GM18507 (cell line): ENCODE measurements around the gene HCST.
"Not testable (repeated sequence)": the region's sequence is repeated elsewhere in the genome, so short reads cannot be mapped to it uniquely, and the experiment has no call there.

ENCODE experiments used
- DNase-seq: peaks from one replicate; pipeline ENCODE4 v3.0.0; 2011; ENCODE audit warnings: low read depth; ENCODE audit not compliant: insufficient read length; ENCODE audit errors: extremely low spot score
- FAIRE-seq: peaks from 2 replicates; lab custom pipeline; 2011; peaks lifted over from hg19 to GRCh38; lab: Jason Lieb, UNC

HCST gene, protein sequence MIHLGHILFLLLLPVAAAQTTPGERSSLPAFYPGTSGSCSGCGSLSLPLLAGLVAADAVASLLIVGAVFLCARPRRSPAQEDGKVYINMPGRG

DNA sequence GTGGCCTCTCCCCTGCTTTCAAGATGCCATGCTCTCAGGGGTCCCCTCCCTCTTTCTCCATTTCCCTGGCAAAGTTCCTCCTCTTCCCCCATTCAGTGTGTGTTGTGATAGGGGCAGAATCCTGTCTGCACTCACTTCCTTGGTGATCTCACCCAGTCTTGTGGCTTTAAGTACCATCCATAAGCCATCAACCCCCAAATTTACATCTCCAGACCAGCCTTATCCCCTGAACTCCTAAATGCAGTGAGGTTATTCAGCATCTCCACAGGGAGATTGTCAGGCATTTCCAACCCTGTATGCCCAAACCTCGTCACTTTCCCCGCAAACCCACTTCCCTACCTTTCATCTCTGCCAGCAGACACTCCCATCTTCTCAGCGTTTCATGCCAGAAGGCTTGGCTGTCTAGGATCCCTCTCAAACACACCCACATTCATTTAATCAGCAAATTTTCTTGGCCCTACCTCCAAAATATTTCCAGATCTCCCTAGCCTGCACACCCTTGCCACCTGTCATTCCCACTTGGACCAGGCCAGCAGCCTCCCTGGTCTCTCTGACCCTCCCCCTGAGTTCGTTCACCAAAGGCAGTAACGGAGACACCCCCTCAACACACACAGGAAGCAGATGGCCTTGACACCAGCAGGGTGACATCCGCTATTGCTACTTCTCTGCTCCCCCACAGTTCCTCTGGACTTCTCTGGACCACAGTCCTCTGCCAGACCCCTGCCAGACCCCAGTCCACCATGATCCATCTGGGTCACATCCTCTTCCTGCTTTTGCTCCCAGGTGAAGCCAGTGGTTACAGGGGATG, at the start of gene HCST:
Gene HCST, plus strand, starts transcription at position 676 of the 808 bp plus-strand sequence. Its CDS starts 65 bp downstream, at position 741.
- FAIRE-seq (peak; percentile 84), DNase-seq (no peak)

DNA sequence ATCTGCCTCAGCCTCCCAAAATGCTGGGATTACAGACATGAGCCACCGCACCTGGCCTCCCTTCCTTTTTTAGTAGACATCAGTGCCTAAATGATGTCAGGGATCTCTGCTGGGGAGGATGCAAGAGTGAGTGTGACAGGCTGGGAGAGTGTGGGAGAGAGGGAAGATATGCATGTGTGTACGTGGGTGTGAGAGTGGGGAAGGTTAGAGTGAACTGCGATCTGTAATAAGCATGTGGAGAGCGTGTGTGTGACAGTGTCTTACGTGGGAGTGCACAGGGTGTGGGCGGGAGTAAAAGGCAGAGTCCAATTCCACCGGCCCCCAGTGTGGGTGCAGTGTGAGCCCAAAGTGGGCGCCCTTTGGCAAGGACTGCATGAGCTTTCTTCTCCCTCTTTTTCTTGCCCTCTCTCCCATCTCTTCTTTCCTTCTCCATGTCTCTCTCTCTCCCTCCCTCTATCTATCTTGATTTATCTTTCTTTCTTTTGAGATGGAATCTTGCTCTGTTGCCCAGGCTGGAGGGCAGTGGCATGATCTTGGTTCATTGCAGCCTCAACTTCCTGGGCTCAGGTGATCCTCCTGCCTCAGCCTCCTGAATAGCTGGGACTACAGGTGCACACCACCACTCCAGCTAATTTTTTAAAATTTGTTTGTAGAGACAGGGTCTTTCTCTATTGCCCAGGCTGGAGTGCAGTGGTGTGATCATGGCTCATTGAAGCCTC, 49.1 kb upstream of the HCST start:
- DNase-seq (no peak), FAIRE-seq (no peak)

DNA sequence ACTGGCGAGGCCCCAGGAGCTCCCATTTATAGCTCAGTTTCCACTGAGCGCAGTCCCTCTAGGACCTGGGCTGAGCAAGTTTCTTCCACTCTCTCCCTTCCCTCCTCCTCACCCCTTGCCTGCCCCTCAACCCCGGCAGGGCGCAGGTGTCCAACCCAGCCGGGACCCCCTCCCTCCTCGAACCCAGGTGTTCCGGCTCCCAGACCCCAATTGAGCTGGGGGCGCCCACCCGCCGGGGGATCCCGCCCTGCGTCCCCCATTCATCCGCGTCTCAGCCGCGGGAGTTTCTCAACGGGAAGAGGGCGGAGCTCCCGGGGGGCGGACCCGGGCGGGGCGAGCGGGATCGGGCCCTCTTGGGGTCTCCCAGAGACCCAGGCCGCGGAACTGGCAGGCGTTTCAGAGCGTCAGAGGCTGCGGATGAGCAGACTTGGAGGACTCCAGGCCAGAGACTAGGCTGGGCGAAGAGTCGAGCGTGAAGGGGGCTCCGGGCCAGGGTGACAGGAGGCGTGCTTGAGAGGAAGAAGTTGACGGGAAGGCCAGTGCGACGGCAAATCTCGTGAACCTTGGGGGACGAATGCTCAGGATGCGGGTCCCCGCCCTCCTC, 45.7 kb upstream of the HCST start, which contains the start of gene KIRREL2:
Gene KIRREL2, plus strand, starts transcription at position 366 of the 604 bp plus-strand sequence. Its CDS starts 209 bp downstream, at position 575.
- DNase-seq (no peak), FAIRE-seq (no peak)

DNA sequence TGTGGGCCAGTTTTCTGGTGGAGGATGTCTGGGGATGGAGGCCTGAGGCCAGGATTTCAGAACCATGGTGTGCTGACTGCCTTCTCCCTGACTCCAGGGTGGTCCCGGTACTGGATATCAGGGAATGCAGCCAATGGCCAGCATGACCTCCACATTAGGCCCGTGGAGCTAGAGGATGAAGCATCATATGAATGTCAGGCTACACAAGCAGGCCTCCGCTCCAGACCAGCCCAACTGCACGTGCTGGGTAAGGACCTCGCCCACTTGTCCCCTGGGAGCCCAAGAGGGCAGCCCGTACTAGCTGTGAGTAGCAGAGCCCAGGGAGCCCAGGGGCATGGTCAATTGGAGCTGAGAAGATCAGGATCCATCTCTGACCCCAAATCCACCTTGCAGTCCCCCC, 44.0 kb upstream of the HCST start:
- no peak for FAIRE-seq
- DNase-seq: no peak

DNA sequence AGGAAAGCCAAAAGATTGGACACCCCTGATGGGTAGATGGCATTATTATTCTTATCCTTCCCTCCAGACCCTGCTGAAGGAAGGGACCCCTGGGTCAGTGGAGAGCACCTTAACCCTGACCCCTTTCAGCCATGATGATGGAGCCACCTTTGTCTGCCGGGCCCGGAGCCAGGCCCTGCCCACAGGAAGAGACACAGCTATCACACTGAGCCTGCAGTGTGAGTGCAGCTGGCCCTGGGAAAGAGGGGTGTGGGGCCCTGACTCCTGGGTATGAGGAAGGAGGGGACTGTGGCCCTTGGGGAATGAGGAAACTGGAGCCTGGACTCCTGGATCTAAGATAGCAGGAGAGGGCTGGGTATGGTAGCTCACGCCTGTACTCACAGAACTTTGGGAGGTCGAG, 42.9 kb upstream of the HCST start:
- no peak for DNase-seq
- no peak for FAIRE-seq

DNA sequence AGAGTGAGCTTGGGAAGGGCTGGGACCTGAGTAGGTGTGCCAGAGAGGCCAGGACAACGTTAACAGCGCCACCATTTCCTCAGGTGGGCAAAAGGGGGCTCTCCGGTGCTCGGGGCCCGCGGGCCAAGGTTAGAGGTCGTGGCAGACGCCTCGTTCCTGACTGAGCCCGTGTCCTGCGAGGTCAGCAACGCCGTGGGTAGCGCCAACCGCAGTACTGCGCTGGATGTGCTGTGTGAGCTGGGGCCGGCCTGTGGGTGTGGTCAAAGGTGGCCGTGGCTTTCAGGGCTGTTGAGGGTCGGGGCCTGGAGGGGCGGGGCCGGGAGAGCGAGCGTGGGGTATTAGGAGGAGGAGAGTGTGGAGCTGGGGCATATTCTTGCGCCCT, 41.9 kb upstream of the HCST start:
- FAIRE-seq: no peak
- DNase-seq: no peak

DNA sequence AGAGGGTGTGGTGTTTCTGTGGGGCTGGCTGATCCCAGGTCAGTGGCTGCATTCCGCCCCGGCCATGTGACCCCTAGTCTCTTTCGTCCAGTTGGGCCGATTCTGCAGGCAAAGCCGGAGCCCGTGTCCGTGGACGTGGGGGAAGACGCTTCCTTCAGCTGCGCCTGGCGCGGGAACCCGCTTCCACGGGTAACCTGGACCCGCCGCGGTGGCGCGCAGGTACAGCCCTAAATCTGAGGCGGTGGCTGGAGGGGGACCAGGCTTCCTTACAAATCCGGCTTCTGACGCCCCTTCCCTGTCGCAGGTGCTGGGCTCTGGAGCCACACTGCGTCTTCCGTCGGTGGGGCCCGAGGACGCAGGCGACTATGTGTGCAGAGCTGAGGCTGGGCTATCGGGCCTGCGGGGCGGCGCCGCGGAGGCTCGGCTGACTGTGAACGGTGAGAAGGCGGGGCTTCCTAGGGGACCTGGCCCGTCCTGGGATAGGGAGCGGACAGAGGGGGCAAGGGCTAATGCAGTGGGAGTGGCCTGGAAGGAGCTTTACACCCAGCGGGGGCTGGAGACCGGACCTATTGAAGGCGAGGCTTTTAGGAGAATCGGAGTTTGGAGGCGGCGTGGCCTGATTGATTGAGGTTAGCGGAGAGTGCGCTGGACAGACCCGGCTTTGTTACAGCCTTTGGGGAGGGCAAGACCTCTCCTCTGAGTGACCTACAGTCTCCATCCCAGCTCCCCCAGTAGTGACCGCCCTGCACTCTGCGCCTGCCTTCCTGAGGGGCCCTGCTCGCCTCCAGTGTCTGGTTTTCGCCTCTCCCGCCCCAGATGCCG, 41.3 kb upstream of the HCST start:
- no peak for DNase-seq
- FAIRE-seq: no peak

DNA sequence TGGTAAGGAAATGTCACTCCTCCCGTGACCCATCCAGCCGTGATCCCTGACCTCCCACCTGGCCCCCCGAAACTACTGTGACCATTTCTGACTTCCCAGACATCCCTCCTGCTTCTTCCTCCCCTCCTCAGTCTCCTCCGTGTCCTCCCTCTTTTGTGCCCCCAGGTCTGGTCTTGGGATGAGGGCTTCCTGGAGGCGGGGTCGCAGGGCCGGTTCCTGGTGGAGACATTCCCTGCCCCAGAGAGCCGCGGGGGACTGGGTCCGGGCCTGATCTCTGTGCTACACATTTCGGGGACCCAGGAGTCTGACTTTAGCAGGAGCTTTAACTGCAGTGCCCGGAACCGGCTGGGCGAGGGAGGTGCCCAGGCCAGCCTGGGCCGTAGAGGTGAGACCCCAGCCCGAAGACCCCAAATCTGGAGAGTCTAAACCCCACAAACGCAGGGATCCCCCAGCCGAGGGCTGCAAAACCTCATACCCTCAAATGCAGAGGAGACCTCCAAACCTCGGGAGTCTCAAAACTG, 40.6 kb upstream of the HCST start:
- DNase-seq (no peak), FAIRE-seq (no peak)

DNA sequence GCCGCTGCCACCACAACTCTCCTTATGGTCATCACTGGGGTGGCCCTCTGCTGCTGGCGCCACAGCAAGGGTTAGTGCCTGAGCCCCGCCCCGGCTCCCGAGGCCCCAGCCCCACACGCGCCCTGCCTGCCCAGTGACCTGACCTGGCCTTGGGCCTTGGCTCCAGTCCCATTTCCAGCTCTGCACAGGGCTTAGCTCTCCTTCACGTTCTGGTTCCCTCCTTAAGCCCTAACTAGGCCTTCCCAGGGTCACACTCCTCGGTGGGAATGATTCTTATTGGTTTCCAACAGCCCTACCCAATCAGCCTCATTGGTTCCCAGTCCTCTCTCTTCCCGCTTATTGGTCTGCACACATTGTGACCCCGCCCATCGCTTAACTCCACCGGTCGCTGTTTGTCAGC, 39.8 kb upstream of the HCST start:
- DNase-seq: no peak
- no peak for FAIRE-seq

DNA sequence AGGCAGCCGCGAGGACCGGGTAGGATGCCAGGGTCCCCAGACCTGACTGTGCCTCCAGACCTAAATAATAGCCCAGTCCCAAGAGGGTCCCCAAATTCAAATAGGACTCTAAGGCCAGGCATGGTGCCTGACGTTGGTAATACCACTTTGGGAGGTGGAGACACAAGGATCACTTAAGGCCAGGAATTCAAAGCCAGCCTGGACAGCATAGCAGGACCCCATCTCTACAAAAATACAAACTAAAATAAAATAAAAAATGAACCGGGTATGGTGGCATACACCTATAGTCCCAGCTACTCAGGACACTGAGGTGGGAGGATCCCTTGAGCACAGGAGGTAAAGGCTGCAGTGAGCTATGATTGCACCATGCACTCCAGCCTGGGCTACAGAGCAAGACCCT, 39.3 kb upstream of the HCST start:
- no peak for DNase-seq
- no peak for FAIRE-seq

DNA sequence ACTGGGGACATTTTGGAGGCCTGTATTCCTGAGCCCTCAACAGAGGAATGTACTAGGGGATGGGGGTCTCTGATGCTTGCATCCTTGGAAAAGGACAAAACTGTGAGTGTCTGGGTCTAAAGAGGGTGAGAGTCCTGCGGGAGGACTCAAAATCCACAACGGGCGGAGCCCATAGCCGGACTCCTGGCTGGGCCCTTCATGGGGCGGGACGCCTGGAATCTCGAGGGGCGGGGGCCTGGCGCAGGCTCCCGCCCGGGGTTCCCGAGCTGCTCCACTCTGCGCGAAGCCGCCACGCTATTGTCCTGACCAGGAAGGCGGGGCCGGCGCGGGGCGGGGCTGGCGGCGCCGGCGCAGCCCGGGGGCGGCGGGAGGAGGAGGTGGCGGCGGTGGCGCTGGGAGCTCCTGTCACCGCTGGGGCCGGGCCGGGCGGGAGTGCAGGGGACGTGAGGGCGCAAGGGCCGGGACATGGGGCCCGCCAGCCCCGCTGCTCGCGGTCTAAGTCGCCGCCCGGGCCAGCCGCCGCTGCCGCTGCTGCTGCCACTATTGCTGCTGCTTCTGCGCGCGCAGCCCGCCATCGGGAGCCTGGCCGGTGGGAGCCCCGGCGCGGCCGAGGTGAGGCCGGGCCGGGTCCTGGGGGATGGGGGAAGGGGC, 34.0 kb upstream of the HCST start, which contains the start of gene APLP1:
Gene APLP1, plus strand, starts transcription at position 403 of the 651 bp plus-strand sequence. Its CDS starts 63 bp downstream, at position 466.
- FAIRE-seq (no peak), DNase-seq (peak; percentile 39)

DNA sequence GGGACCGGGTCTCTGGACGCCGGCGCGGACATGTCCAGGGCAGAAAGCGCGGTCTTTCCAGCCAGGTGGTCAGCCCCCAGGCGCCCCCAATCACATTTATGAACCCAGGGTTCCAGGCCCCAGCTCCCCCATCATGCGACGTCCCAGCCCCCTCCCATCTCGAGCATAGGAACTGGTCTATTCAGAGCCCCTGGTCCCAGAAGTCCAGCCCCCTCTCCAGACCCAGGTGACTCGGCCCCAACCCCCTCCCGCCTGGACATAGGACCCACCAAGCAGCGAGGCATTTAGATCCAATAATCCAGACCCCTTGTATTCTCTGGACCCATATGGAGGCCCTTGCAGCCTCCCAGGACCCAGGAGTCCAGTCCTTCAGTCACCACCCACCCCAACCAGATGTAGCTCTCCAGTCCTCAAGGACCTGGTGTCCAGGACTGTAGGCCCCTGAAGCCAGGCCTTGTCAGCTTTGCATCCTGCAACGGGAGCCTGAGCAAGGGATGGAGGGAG, 33.5 kb upstream of the HCST start:
- FAIRE-seq (no peak), DNase-seq (no peak)

DNA sequence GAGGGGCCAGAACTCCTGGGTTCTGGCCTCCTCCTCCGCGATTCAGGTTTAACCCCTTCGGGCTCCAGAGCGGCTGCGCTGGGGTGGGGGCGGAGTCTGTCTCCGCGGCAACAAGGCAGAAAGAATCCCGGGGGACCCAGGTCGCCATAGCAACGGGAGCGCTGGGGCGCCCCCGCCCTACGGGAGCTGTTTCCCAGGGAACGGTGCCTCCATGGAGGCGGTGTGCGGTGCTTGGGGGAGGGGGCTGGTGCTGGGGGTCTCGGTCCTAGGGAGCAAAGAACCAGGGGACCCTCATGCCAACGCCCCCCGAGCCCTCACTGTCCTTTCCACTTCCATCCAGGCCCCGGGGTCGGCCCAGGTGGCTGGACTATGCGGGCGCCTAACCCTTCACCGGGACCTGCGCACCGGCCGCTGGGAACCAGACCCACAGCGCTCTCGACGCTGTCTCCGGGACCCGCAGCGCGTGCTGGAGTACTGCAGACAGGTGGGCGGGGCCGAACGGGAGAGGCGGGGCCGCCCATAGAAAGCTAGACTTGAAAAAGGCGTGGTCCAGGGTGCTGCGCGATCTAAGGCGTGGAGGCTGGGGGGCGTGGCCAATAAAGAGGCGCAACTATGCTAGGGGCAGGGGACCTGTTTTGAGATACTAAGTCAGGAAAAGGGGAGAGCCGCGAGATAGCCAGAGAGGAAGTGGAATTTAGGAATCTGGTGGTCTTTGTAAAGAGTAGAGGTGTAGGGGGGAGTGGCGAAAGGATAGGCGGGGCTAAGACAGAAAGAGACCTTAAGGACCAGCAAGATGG, 32.8 kb upstream of the HCST start:
- peak; percentile 81 for FAIRE-seq
- peak; percentile 69 for DNase-seq

DNA sequence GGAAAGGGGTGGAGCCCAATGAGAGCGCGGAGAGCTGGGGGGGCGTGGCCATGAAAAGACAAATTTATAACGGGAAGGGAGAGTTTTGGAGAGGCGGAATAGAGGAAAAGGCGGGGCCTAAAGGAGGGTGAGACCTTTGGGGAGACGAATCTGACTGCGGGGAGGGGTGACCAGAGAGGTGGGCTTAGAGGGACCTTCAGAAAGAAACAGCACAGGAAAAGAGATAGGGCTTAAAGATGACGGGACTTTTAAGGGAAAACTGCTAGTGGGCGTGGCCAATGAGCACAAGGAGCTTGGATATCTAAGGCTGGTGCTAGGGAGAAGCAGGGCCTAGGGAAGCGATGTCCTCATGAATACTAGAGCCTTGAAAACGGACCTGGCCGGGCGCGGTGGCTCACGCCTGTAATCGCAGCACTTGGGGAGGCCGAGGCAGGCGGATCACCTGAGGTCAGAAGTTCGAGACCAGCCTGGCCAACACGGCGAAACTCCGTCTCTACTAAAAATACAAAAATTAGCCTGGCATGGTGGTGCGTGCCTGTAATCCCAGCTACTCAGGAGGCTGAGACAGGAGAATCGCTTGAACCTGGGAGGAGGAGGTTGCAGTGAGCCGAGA, 32.1 kb upstream of the HCST start:
- not testable (repeated sequence) for DNase-seq, FAIRE-seq

DNA sequence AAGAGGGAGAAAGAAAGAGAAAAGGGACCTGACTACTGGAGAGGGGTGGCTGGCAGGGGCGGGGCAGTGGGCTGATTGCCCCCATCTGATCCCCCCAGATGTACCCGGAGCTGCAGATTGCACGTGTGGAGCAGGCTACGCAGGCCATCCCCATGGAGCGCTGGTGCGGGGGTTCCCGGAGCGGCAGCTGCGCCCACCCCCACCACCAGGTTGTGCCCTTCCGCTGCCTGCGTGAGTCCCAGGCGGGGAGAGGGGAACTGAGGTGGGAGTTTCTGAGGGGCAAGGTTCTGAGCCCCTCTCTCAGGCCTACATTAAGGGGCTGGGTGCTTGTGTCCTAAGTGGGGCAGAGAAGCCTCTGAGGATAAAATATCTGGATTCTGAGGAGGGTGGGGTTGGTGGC, 31.5 kb upstream of the HCST start:
- no peak for FAIRE-seq

DNA sequence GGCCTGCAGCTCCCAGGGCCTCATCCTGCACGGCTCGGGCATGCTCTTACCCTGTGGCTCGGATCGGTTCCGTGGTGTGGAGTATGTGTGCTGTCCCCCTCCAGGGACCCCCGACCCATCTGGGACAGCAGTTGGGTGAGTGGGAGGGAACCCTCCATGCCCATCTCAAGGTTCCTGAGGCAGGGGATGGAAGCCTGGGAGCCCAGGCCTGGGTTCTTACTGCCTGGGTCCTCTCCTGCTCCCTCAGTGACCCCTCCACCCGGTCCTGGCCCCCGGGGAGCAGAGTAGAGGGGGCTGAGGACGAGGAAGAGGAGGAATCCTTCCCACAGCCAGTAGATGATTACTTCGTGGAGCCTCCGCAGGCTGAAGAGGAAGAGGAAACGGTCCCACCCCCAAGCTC, 30.7 kb upstream of the HCST start:
- no peak for FAIRE-seq
- DNase-seq: no peak

More for the DNA sequence above, 31.5 kb upstream of the HCST start:
- DNase-seq: no peak

DNA sequence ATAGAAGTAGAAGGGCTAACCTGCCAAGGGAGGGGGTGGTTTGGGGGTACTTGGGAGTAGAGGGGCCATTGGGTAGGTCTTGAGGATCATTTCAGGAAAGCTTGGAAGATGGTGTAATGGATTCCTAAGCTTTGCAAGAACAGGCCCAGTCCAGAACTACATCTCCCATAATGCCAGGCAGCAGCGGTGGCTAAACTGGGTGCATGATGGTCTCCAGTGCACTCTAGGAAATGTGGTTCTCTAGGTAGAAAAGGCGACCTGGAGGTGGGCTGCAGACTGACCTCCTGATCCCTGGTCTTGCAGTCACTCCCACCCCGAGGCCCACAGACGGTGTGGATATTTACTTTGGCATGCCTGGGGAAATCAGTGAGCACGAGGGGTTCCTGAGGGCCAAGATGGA, 30.1 kb upstream of the HCST start:
- FAIRE-seq: no peak
- no peak for DNase-seq
